OCI-LY1 (cell line): ENCODE results near the gene HACD2.

Experiments used
- H2AFZ ChIP-seq: fragments of 200-600 bp; sonication (generic), shearing (Covaris generic); 2 replicates; pipeline ENCODE4 v1.6.0; 2014; ENCODE audit warnings: antibody characterized with exemption, mild to moderate bottlenecking, low read length
- H3F3A ChIP-seq: fragments of 200-600 bp; sonication (generic), shearing (Covaris generic); 2 replicates; pipeline ENCODE4 v1.6.0; 2014; ENCODE audit warnings: mild to moderate bottlenecking, antibody characterized with exemption, low read length, moderate library complexity; ENCODE audit not compliant: insufficient read depth
- H3K27ac ChIP-seq: fragments of 200-600 bp; sonication (generic); 2 replicates; pipeline ENCODE4 v1.5.1; 2014; ENCODE audit warnings: low read length, mixed run types, mild to moderate bottlenecking, low read depth; ENCODE audit not compliant: poor library complexity, severe bottlenecking
- H3K27me3 ChIP-seq: fragments of 200-600 bp; sonication (generic); 2 replicates; pipeline ENCODE4 v1.6.0; 2014; ENCODE audit warnings: antibody characterized with exemption, mild to moderate bottlenecking, low read length, moderate library complexity; ENCODE audit not compliant: insufficient read depth
- H3K36me3 ChIP-seq: fragments of 200-600 bp; sonication (generic); 2 replicates; pipeline ENCODE4 v1.6.1; 2014; ENCODE audit warnings: mild to moderate bottlenecking, antibody characterized with exemption, low read length, moderate library complexity, mixed read lengths; ENCODE audit not compliant: insufficient read depth
- H3K4me1 ChIP-seq: fragments of 200-600 bp; sonication (generic); 2 replicates; pipeline ENCODE4 v1.5.1; 2014; ENCODE audit warnings: mild to moderate bottlenecking, low read length, moderate library complexity; ENCODE audit not compliant: insufficient read depth, severe bottlenecking
- H3K4me2 ChIP-seq: fragments of 200-600 bp; sonication (generic), shearing (Covaris generic); 2 replicates; pipeline ENCODE4 v1.6.1; 2014; ENCODE audit warnings: low read length
- H3K4me3 ChIP-seq: fragments of 200-600 bp; sonication (generic); 2 replicates; pipeline ENCODE4 v1.5.1; 2014; ENCODE audit warnings: low read length, low read depth, mild to moderate bottlenecking, mixed read lengths; ENCODE audit not compliant: poor library complexity, severe bottlenecking
- H3K79me2 ChIP-seq: fragments of 200-600 bp; shearing (Covaris generic); 2 replicates; pipeline ENCODE4 v1.6.1; 2016; ENCODE audit warnings: mixed run types, low read length, mixed read lengths; ENCODE audit not compliant: insufficient read depth
- H3K9ac ChIP-seq: fragments of 200-600 bp; sonication (generic), shearing (Covaris generic); 2 replicates; pipeline ENCODE4 v1.6.1; 2014; ENCODE audit warnings: mild to moderate bottlenecking, low read length, mixed read lengths
- H3K9me2 ChIP-seq: fragments of 200-600 bp; sonication (generic), shearing (Covaris generic); 2 replicates; pipeline ENCODE4 v1.6.1; 2014; ENCODE audit warnings: low read depth, mild to moderate bottlenecking, low read length, mixed read lengths
- H3K9me3 ChIP-seq: fragments of 200-600 bp; shearing (Covaris generic); 2 replicates; pipeline ENCODE4 v1.6.1; 2014; ENCODE audit warnings: low read length, mixed read lengths
- H4K20me1 ChIP-seq: fragments of 200-600 bp; sonication (generic), shearing (Covaris generic); 2 replicates; pipeline ENCODE4 v1.6.0; 2016; ENCODE audit warnings: mild to moderate bottlenecking, low read length; ENCODE audit not compliant: insufficient read depth
- EZH2 ChIP-seq: fragments of 200-600 bp; sonication (generic), shearing (Covaris generic); IDR thresholded peaks from 2 replicates; pipeline ENCODE4 v1.8.0; 2017; ENCODE audit warnings: borderline replicate concordance, mixed run types, mild to moderate bottlenecking, antibody characterized with exemption, low read length, moderate library complexity, mixed read lengths
- TF ChIP-seq, protein P1 (sequence below): fragments of 200-600 bp; sonication (generic), shearing (Covaris generic); IDR thresholded peaks from 2 replicates; pipeline ENCODE4 v1.5.1; 2017; ENCODE audit warnings: mild to moderate bottlenecking, antibody characterized with exemption, low read length, moderate library complexity, mixed read lengths

The HACD2 gene

DNA sequence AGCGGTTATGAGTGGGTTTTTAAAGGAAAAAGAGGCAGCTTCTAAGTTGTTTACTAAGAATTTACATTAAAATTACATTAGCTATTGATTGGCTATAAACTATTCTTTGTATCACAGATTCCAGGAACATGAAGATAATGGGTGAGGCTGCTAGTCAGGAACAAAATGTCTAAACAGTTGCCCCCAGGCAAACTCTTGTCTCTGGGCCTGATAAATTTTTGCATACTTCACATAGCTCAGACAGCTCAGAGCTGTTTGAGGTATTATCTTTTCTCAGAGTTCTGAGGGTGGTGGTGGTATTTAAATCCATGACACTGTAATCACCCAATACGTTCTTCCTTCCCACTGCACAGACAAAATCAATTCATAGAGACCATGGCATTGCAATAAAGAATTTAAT lies 2.1 kb upstream of the HACD2 start:
- H3K36me3 ChIP-seq = peaks cover 44% of the 10 kb centered on the region
- H2AFZ ChIP-seq = no peak overlapping the region
- peak overlapping the region; percentile 85 for H3K4me3 ChIP-seq
- H3K4me2 ChIP-seq = peak overlapping the region; percentile 74
- H3K79me2 ChIP-seq = no peaks in the 10 kb centered on the region
- peaks cover 30% of the 10 kb centered on the region for H3K4me1 ChIP-seq
- TF ChIP-seq, protein P1, sequence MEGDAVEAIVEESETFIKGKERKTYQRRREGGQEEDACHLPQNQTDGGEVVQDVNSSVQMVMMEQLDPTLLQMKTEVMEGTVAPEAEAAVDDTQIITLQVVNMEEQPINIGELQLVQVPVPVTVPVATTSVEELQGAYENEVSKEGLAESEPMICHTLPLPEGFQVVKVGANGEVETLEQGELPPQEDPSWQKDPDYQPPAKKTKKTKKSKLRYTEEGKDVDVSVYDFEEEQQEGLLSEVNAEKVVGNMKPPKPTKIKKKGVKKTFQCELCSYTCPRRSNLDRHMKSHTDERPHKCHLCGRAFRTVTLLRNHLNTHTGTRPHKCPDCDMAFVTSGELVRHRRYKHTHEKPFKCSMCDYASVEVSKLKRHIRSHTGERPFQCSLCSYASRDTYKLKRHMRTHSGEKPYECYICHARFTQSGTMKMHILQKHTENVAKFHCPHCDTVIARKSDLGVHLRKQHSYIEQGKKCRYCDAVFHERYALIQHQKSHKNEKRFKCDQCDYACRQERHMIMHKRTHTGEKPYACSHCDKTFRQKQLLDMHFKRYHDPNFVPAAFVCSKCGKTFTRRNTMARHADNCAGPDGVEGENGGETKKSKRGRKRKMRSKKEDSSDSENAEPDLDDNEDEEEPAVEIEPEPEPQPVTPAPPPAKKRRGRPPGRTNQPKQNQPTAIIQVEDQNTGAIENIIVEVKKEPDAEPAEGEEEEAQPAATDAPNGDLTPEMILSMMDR = no peak
- TF ChIP-seq EZH2 = no peak
- H3K27ac ChIP-seq = no peak overlapping the region
- H3F3A ChIP-seq = no peaks in the 10 kb centered on the region
- no peaks in the 10 kb centered on the region for H3K27me3 ChIP-seq
- no peaks in the 10 kb centered on the region for H4K20me1 ChIP-seq
- H3K9ac ChIP-seq = no peak overlapping the region
- H3K9me2 ChIP-seq = no peaks in the 10 kb centered on the region
- H3K9me3 ChIP-seq = peaks cover 7% of the 10 kb centered on the region

DNA sequence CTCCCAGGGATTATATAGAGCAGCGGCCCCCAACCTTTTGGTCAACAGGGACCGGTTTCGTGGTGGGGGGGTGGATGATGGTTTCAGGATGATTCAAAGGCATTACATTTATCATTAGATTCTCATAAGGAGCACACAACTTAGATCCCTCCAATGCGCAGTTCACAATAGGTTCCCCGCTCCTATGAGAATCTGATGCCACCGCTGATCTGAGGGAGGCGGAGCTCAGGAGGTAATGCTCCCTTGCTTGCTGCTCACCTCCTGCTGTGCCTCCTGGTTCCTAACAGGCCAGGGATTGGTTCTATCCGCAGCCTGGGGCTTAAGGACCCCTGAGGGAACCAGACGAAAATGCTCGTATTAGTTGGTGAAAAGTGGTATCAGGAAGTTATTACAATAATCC lies 1.3 kb upstream of the HACD2 start:
- peak overlapping the region; percentile 73; the same call in 1 of the 2 replicates for H2AFZ ChIP-seq
- peak overlapping the region; percentile 74 for H3K4me2 ChIP-seq
- H3K9me2 ChIP-seq = no peaks in the 10 kb centered on the region
- H4K20me1 ChIP-seq = no peaks in the 10 kb centered on the region
- H3K9me3 ChIP-seq = peaks cover 7% of the 10 kb centered on the region
- peaks cover 51% of the 10 kb centered on the region for H3K36me3 ChIP-seq
- H3F3A ChIP-seq = no peaks in the 10 kb centered on the region
- H3K4me3 ChIP-seq = peak overlapping the region; percentile 85
- TF ChIP-seq, protein P1 = no peak
- no peak for TF ChIP-seq EZH2
- H3K79me2 ChIP-seq = no peaks in the 10 kb centered on the region
- H3K9ac ChIP-seq = peak overlapping the region; percentile 89
- H3K4me1 ChIP-seq = peaks cover 30% of the 10 kb centered on the region
- peak overlapping the region; percentile 63 for H3K27ac ChIP-seq
- no peaks in the 10 kb centered on the region for H3K27me3 ChIP-seq

DNA sequence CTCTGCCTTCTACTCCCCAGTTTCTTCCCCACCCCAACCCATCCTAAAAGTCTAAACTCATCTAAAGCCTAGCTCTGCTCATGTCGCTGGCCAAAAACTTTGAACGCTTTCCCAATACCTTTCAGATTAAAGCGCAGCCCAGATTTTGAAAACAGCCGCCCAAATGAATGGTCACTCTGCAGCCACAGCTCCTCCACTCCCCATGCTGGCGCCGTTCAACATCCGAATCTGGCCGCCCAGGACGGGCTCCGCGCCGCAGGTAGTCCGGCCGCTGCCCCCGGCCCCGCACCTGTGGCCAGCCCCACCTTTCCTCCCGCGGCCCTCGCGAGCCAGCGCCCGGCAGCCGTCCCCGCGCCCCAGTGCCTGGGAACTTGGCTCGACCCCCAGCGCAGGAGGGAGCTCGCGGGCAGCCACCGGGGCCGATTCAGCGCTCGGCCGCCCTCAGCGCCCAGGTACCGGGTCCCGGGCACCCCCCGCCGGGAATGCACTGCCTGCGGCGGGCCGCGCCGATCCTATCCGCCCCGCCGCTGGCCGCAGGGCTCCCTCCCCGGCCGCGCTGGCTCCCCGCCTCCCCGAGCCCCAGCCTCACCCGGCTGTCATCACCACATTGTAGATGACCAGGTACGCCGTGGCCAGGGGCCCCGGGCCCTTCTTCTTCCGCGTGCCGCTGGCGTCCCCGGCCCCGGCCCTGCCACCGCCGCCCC lies 417 bp downstream of the HACD2 start:
- H3K9ac ChIP-seq = peak overlapping the region; percentile 89
- H3K36me3 ChIP-seq = peaks cover 38% of the 10 kb centered on the region
- H3K27me3 ChIP-seq = no peaks in the 10 kb centered on the region
- H3K9me3 ChIP-seq = no peaks in the 10 kb centered on the region
- peak overlapping the region; percentile 53; the same call in 1 of the 2 replicates for H2AFZ ChIP-seq
- TF ChIP-seq, protein P1 = peak; percentile 20; the same call in 1 of the 2 replicates
- no peak for TF ChIP-seq EZH2
- peak overlapping the region; percentile 74 for H3K4me2 ChIP-seq
- peaks cover 30% of the 10 kb centered on the region for H3K4me1 ChIP-seq
- no peaks in the 10 kb centered on the region for H4K20me1 ChIP-seq
- H3K4me3 ChIP-seq = peak overlapping the region; percentile 85
- no peaks in the 10 kb centered on the region for H3K79me2 ChIP-seq
- no peaks in the 10 kb centered on the region for H3K9me2 ChIP-seq
- H3F3A ChIP-seq = no peaks in the 10 kb centered on the region
- no peak overlapping the region for H3K27ac ChIP-seq
